ENCODE data around the gene UNC80. TPM values are rescaled to one million over a fixed set of nuclear protein-coding genes. Genes with fewer than 3 reads are reported as not detected.

UNC80 gene
- total and polyA plus RNA-seq, 9 donors: 0.12 to 1.1 (median 0.63) TPM

DNA sequence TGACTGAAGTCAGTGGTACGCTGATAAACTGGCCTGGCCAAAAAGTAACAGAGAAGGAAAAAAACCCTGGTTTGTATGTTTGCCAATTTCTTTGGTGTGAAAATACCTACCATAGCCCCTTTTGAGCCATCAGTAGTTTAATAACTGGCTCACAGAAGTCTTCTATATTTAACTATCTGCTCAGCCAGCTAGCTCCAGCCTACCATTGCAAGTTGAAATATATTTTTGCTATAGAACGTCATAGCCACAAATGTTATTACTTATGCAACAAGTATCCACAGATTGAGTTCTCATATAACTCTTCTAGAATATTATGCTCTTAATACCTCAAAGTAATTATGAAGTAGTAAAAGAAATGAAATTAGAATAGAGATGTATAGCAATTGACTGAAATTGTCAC lies 256.0 kb downstream of the UNC80 start:
- TF ChIP-seq POLR2A (IDR thresholded peaks at IDR 0.05) (no peak), EP300 (IDR thresholded peaks at IDR 0.05) (no peak)
- TF ChIP-seq, protein P1, sequence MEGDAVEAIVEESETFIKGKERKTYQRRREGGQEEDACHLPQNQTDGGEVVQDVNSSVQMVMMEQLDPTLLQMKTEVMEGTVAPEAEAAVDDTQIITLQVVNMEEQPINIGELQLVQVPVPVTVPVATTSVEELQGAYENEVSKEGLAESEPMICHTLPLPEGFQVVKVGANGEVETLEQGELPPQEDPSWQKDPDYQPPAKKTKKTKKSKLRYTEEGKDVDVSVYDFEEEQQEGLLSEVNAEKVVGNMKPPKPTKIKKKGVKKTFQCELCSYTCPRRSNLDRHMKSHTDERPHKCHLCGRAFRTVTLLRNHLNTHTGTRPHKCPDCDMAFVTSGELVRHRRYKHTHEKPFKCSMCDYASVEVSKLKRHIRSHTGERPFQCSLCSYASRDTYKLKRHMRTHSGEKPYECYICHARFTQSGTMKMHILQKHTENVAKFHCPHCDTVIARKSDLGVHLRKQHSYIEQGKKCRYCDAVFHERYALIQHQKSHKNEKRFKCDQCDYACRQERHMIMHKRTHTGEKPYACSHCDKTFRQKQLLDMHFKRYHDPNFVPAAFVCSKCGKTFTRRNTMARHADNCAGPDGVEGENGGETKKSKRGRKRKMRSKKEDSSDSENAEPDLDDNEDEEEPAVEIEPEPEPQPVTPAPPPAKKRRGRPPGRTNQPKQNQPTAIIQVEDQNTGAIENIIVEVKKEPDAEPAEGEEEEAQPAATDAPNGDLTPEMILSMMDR (IDR thresholded peaks at IDR 0.05): no peak
- no peaks in the 10 kb centered on the region for H3K9me3 ChIP-seq
- H3K4me1 ChIP-seq (ENCODE audit: insufficient read depth): no peaks in the 10 kb centered on the region
- H3K4me3 ChIP-seq: no peak overlapping the region
- intact Hi-C loops (cut with DNase I): no loop called here
- H3K27me3 ChIP-seq: no peaks in the 10 kb centered on the region
- H3K36me3 ChIP-seq: no peaks in the 10 kb centered on the region
- no peak for DNase-seq
- H3K27ac ChIP-seq: no peak overlapping the region
- 82 to 91% (median 86%) methylated on average over 2 of the region's 2 CpGs for WGBS, 3 donors

DNA sequence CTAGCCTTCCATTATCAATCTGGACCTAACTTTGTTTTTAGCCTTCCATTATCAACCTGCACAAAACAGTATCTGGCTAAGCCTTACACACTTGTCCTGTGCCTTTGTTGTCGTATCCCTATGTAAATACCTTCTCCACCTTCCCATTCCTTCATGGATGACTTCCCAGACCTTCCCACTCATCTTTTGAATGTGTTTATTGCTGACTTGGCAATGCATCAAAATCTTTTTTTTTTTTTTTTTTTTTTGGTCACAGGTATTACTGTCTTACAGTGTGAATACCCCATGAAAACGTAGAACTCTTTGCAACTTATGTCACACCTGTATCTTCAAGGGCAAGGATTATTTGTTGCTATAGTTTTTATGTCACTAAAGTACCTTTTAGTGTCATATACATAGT lies 256.5 kb downstream of the UNC80 start:
- intact Hi-C loops (cut with DNase I): no loop called here
- 77 to 92% (median 77%) methylated on average over 2 of the region's 2 CpGs for WGBS, 3 donors
- Histone ChIP-seq H3K4me3 (no peak overlapping the region), H3K4me1 (ENCODE audit: insufficient read depth) (no peaks in the 10 kb centered on the region), H3K36me3 (no peaks in the 10 kb centered on the region), H3K27me3 (no peaks in the 10 kb centered on the region), H3K27ac (no peak overlapping the region), H3K9me3 (no peaks in the 10 kb centered on the region)
- TF ChIP-seq EP300 (IDR thresholded peaks at IDR 0.05) (no peak), POLR2A (IDR thresholded peaks at IDR 0.05) (no peak)
- TF ChIP-seq, protein P1 (IDR thresholded peaks at IDR 0.05): no peak
- no peak for DNase-seq

DNA sequence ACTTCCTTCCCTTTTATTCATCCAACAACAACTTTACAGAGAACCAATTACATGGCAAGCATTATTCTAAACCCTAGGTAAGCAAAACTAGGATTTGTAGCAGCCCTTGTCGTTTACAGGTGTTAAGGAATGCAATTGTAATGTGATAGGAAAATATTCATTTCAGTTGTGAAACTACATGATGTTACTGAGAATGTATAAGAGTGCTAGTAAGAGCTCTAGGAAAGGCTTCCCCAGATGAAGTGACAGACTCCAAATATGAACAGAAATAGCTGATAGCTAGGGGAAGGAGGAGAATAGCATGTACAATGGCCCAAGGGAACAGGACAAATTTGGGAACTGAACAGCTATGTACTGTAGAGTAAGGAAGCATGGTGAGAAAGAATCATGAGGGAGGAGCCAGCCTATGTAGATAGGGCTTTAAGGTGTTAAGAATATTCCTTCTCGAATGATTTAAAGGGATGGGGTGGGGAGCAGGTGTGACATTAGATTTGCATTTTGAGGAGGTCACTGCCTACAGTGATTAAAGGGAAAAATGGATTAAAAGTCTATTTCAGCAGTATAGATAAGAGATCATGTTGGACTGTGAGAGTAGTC lies 262.6 kb downstream of the UNC80 start:
- H3K27me3 ChIP-seq: no peaks in the 10 kb centered on the region
- WGBS, 3 donors: 83 to 91% (median 84%) methylated on average over 2 of the region's 2 CpGs
- H3K9me3 ChIP-seq: no peaks in the 10 kb centered on the region
- intact Hi-C loops (cut with DNase I): no loop called here
- TF ChIP-seq, protein P1 (IDR thresholded peaks at IDR 0.05): no peak
- no peak for TF ChIP-seq POLR2A (IDR thresholded peaks at IDR 0.05)
- no peak for TF ChIP-seq EP300 (IDR thresholded peaks at IDR 0.05)
- no peak overlapping the region for H3K27ac ChIP-seq
- no peak overlapping the region for H3K4me3 ChIP-seq
- DNase-seq: no peak
- H3K4me1 ChIP-seq (ENCODE audit: insufficient read depth): no peaks in the 10 kb centered on the region
- H3K36me3 ChIP-seq: no peaks in the 10 kb centered on the region

DNA sequence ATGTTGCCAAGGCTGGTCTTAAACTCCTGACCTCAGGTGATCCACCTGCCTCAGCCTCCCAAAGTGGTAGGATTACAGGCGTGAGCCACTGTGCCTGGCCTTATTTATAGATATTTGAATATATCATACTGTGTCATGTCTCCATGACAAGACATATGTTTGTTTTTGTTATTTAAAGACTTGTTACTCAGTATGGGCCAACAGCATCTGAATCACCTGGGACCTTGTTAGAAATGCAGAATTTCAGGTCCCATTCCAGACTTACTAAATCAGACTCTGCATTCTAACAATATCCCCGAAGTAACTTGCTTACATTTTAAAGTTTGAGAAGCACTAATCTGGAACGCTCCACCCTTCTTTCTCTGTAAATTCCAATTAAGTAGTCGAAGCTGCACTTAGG lies 264.0 kb downstream of the UNC80 start:
- Histone ChIP-seq H3K4me3 (no peak overlapping the region), H3K27ac (no peak overlapping the region), H3K4me1 (ENCODE audit: insufficient read depth) (no peaks in the 10 kb centered on the region), H3K9me3 (no peaks in the 10 kb centered on the region), H3K36me3 (no peaks in the 10 kb centered on the region), H3K27me3 (no peaks in the 10 kb centered on the region)
- intact Hi-C loops (cut with DNase I): no loop called here
- WGBS, 3 donors: 95 to 96% (median 95%) methylated on average over 4 of the region's 4 CpGs
- no peak for DNase-seq
- TF ChIP-seq EP300 (IDR thresholded peaks at IDR 0.05): no peak

DNA sequence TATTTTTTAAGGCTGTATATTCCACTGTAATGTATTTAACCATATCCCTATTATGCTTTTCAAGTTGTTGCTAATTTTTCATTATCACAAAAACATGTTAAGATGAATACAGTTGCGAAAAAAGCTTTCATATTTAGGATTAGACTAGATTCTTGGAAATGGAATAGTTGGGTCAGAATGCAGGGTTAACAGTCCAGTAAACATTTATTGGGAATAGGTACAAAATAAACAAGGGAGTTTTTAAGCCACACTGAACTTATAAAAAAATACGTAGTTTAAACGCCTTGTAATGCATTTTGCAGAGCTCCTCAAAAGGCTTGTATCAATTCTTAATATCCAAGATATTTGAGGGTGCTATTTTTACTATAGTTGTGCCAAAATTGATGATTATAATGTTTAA lies 266.4 kb downstream of the UNC80 start:
- H3K4me1 ChIP-seq (ENCODE audit: insufficient read depth): no peaks in the 10 kb centered on the region
- H3K4me3 ChIP-seq: no peak overlapping the region
- TF ChIP-seq EP300 (IDR thresholded peaks at IDR 0.05) (no peak), POLR2A (IDR thresholded peaks at IDR 0.05) (no peak)
- TF ChIP-seq, protein P1 (IDR thresholded peaks at IDR 0.05): no peak
- WGBS, 3 donors: 85 to 96% (median 90%) methylated on average over 3 of the region's 3 CpGs
- H3K9me3 ChIP-seq: no peaks in the 10 kb centered on the region
- no peak for DNase-seq
- intact Hi-C loops (cut with DNase I): no loop called here
- H3K36me3 ChIP-seq: no peaks in the 10 kb centered on the region
- H3K27me3 ChIP-seq: no peaks in the 10 kb centered on the region
- no peak overlapping the region for H3K27ac ChIP-seq

All from ovary (tissue), 9 donors.